Measurements from ENCODE around the gene DOCK2. TPM values are rescaled to one million over a fixed set of nuclear protein-coding genes. Genes with fewer than 3 reads are reported as not detected.

The DOCK2 gene
- total and polyA plus RNA-seq, 2 of the 8 experiments (the other 6 are each of a cell fraction or from before 2014, with no cell fraction given) = 3.9 to 5.7 TPM

- TF ChIP-seq TAF7 (optimal IDR thresholded peaks at IDR 0.05; ENCODE audit: borderline replicate concordance, low read depth, low read length) = no peak
- TF ChIP-seq RXRA (IDR thresholded peaks at IDR 0.05; ENCODE audit: insufficient read depth, low read depth, low read length) = no peak
These were observed 475.9 kb downstream of the DOCK2 start (continued) for GRCh38 chr5:170112876-170113521.
